Vagina (tissue), 2 donors: ENCODE results near the gene PEX11A. TPM values are rescaled to one million over a fixed set of nuclear protein-coding genes. Genes with fewer than 3 reads are reported as not detected.
A peak's percentile ranks its signal among the peaks of the same experiment; 100 is the strongest.

ENCODE experiments used
- DNase-seq, 2 donors: peaks; one replicate each; pipeline ENCODE4 v3.0.0-alpha.2; 2017; ENCODE audit errors: extremely low spot score in 2 of 2
- H3K27ac ChIP-seq: fragments of 200-600 bp; sonication (generic); one replicate; pipeline ENCODE4 v1.5.1; 2019
- H3K27me3 ChIP-seq: fragments of 200-600 bp; sonication (generic); one replicate; pipeline ENCODE4 v1.5.1; 2019
- H3K36me3 ChIP-seq, 2 donors: fragments of 200-600 bp; sonication (generic); one replicate each; pipeline ENCODE4 v1.5.1; 2017 to 2019
- H3K4me1 ChIP-seq: fragments of 200-600 bp; sonication (generic); one replicate; pipeline ENCODE4 v1.5.1; 2019
- H3K4me3 ChIP-seq, 2 donors: fragments of 200-600 bp; sonication (generic); 1 replicate in 1 of 2; 2 replicates in 1 of 2; pipeline ENCODE4 v1.5.1; 2016 to 2019
- H3K9me3 ChIP-seq: fragments of 200-600 bp; sonication (generic); one replicate; pipeline ENCODE4 v1.5.1; 2019
- POLR2A ChIP-seq, 2 donors: fragments of 450-650 bp; IDR thresholded peaks; one replicate each; pipeline ENCODE4 v1.6.1; 2017; ENCODE audit warnings: antibody characterized with exemption in 2 of 2, mild to moderate bottlenecking in 2 of 2, moderate library complexity in 2 of 2
- POLR2AphosphoS5 ChIP-seq, 2 donors: sonication (generic); formaldehyde crosslinking; IDR thresholded peaks; one replicate each; pipeline ENCODE4 v1.9.0; 2017; ENCODE audit warnings: antibody characterized with exemption in 2 of 2, mild to moderate bottlenecking in 2 of 2, low read depth in 1 of 2; ENCODE audit not compliant: insufficient read depth in 1 of 2
- intact Hi-C: fragments of 100-400 bp; cut with DNase I; formaldehyde crosslinking; loops from one replicate; pipeline ENCODE4 v1.15.1; 2023
- small RNA-seq: library from RNA; depleted of rRNA; stranded (forward); fragments of <200 nt; gene quantifications from one replicate; pipeline ENCODE3, GENCODE V24; 2016
- total RNA-seq: library from RNA; depleted of rRNA; stranded (reverse); fragments of >200 nt; gene quantifications from one replicate; pipeline ENCODE4 v1.2.3, GENCODE V29; 2016
- TF ChIP-seq, protein P1 (sequence below), 3 experiments: fragments of 450-650 bp in 2 of 3; fragments of 200-600 bp in 1 of 3; sonication (generic) in 1 of 3; IDR thresholded peaks; one replicate each; pipeline ENCODE4 v1.5.1; 2017 to 2019; ENCODE audit warnings: antibody characterized with exemption in 3 of 3, mild to moderate bottlenecking in 2 of 3, moderate library complexity in 2 of 3

The PEX11A gene
- total RNA-seq, 1 donor from 2014 or later, result 4.7 TPM

DNA sequence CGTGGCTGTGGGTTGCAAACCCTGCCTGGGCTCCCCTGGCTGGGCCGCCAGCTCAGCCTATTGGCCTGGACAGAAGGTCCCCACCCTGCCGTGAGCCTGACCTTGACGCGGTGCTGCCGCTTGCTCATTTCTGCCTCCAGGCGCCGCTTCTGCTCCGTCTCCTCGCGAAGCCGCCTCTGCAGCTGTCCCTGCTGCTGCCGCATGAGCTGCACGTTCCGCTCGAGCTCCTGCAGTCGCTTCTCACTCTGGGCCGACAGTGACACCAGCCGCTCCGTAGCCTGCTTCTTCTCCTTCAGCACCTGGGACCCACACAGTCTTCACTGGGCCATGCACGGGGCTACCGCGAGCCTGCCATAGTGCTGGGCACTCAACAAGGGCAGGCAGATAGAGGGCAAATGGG lies 57.0 kb downstream of the PEX11A start:
- no peak for TF ChIP-seq POLR2A (IDR thresholded peaks at IDR 0.05)
- no peak for TF ChIP-seq POLR2AphosphoS5 (IDR thresholded peaks at IDR 0.05; ENCODE audit: insufficient read depth in 1 of 2, low read depth in 1 of 2)
- TF ChIP-seq, protein P1, sequence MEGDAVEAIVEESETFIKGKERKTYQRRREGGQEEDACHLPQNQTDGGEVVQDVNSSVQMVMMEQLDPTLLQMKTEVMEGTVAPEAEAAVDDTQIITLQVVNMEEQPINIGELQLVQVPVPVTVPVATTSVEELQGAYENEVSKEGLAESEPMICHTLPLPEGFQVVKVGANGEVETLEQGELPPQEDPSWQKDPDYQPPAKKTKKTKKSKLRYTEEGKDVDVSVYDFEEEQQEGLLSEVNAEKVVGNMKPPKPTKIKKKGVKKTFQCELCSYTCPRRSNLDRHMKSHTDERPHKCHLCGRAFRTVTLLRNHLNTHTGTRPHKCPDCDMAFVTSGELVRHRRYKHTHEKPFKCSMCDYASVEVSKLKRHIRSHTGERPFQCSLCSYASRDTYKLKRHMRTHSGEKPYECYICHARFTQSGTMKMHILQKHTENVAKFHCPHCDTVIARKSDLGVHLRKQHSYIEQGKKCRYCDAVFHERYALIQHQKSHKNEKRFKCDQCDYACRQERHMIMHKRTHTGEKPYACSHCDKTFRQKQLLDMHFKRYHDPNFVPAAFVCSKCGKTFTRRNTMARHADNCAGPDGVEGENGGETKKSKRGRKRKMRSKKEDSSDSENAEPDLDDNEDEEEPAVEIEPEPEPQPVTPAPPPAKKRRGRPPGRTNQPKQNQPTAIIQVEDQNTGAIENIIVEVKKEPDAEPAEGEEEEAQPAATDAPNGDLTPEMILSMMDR (IDR thresholded peaks at IDR 0.05), result no peak
- Histone ChIP-seq H3K27ac (no peak overlapping the region), H3K36me3 (peaks cover 0 to 19% of the 10 kb centered on the region in 2 donors), H3K4me1 (no peaks in the 10 kb centered on the region), H3K27me3 (no peaks in the 10 kb centered on the region), H3K9me3 (no peaks in the 10 kb centered on the region), H3K4me3 (no peak overlapping the region)
- intact Hi-C loops, result no loop called here
- peak; percentile 70 to 75 for DNase-seq

GRCh38 chr15:89632563-89633430 lies 57.8 kb downstream of the PEX11A start:
- peak; percentile 34 to 78 for DNase-seq
- TF ChIP-seq, protein P1 (IDR thresholded peaks at IDR 0.05), result no peak
- no peak for TF ChIP-seq POLR2A (IDR thresholded peaks at IDR 0.05)
- TF ChIP-seq POLR2AphosphoS5 (IDR thresholded peaks at IDR 0.05; ENCODE audit: insufficient read depth in 1 of 2, low read depth in 1 of 2), result no peak
- no peak overlapping the region for H3K4me3 ChIP-seq
- intact Hi-C loops, result no loop called here
- peaks cover 0 to 25% of the 10 kb centered on the region in 2 donors for H3K36me3 ChIP-seq
- H3K9me3 ChIP-seq, result no peaks in the 10 kb centered on the region
- no peaks in the 10 kb centered on the region for H3K27me3 ChIP-seq
- no peak overlapping the region for H3K27ac ChIP-seq
- H3K4me1 ChIP-seq, result no peaks in the 10 kb centered on the region

- peak; percentile 46 to 54 for DNase-seq
- Histone ChIP-seq H3K4me1 (no peaks in the 10 kb centered on the region), H3K36me3 (peaks cover 0 to 30% of the 10 kb centered on the region in 2 donors), H3K4me3 (no peak overlapping the region), H3K9me3 (no peaks in the 10 kb centered on the region), H3K27me3 (no peaks in the 10 kb centered on the region), H3K27ac (no peak overlapping the region)
- TF ChIP-seq, protein P1 (IDR thresholded peaks at IDR 0.05), result no peak
- TF ChIP-seq POLR2AphosphoS5 (IDR thresholded peaks at IDR 0.05; ENCODE audit: insufficient read depth in 1 of 2, low read depth in 1 of 2) (no peak), POLR2A (IDR thresholded peaks at IDR 0.05) (no peak)
- intact Hi-C loops, result no loop called here
Observed at GRCh38 chr15:89631902-89632264, 58.7 kb downstream of the PEX11A start.

Small RNA genes lying within 50 kb of the gene (small RNA-seq; reads per million reads assigned to genes)
- gene RNU6-132P, result not detected

Other genes starting within 250 kb of the PEX11A start
- 1,938 TPM for gene RHCG, start 194.2 kb downstream of the PEX11A start, total RNA-seq
- 5.2 TPM for gene TICRR, start 115.3 kb downstream of the PEX11A start, total RNA-seq
- 7.9 TPM for gene KIF7, start 35.3 kb downstream of the PEX11A start, total RNA-seq
- 53.3 TPM for gene PLIN1, start 11.4 kb downstream of the PEX11A start, total RNA-seq
- gene WDR93, start 57 bp upstream of the PEX11A start, total RNA-seq, result not detected
- gene MESP1, start 60.5 kb upstream of the PEX11A start, total RNA-seq, result 2.7 TPM
- not detected for gene MESP2, start 85.6 kb upstream of the PEX11A start, total RNA-seq
- 55.0 TPM for gene ANPEP, start 124.1 kb upstream of the PEX11A start, total RNA-seq
- 39.5 TPM for gene AP3S2, start 203.2 kb upstream of the PEX11A start, total RNA-seq
- 20.1 TPM for gene ARPIN, start 222.2 kb upstream of the PEX11A start, total RNA-seq